Measurements from ENCODE around the gene TOR4A.

DNA sequence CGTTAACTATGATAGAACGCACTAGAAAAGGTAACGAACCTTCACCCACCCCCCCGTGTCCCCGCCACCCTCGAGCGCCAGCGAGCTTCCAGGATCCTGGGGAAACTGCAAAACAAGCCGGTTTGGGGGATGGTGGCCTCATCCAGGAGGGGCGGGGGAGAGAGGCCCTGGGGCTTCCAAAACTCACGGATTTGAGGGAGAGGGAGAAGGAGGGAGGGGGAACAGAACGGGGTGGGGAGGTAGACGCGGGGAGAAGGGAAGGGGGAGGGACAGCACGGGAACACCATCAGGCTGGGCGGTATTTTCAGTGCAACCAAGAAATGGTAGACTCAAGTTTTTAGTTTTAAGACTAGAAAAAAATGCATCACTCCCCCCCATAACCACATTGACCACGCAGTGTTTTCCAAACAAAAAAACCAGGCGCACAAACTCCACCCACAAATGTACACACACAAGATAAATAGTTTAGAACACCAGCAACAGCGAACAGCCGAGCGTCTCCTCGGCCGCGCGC lies 23.1 kb downstream of the TOR4A start:
- TF ChIP-seq, protein P1, sequence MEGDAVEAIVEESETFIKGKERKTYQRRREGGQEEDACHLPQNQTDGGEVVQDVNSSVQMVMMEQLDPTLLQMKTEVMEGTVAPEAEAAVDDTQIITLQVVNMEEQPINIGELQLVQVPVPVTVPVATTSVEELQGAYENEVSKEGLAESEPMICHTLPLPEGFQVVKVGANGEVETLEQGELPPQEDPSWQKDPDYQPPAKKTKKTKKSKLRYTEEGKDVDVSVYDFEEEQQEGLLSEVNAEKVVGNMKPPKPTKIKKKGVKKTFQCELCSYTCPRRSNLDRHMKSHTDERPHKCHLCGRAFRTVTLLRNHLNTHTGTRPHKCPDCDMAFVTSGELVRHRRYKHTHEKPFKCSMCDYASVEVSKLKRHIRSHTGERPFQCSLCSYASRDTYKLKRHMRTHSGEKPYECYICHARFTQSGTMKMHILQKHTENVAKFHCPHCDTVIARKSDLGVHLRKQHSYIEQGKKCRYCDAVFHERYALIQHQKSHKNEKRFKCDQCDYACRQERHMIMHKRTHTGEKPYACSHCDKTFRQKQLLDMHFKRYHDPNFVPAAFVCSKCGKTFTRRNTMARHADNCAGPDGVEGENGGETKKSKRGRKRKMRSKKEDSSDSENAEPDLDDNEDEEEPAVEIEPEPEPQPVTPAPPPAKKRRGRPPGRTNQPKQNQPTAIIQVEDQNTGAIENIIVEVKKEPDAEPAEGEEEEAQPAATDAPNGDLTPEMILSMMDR (IDR thresholded peaks at IDR 0.05; ENCODE audit: borderline replicate concordance, extremely low read depth, low read length, poor library complexity, severe bottlenecking) = no peak
- no peak for TF ChIP-seq EZH2 (IDR thresholded peaks at IDR 0.05; ENCODE audit: borderline replicate concordance, low read depth, low read length, severe bottlenecking)
